ENCODE measurements around the gene ZCRB1.

Gene ZCRB1

DNA sequence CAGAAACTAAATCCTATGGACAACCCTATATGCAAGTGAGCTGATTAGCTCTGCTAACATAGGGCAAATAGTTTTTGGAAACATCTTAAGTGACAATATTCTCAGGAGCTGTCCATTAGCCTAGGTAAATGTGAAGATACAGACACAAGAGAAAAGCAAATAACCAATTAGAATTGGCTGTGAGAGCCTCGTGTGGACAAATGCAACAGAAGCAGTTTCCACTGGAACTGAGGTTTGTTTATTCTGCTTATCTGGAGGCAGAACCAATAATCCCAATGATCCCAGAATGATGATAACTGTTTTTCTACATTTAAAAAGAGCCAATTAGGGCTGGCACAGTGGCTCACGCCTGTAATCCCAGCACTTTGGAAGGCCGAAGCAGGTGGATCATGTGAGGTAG is 44.6 kb downstream of the ZCRB1 start:
- Histone ChIP-seq H3K4me1 (ENCODE audit: insufficient read depth, low read length) (no peaks in the 10 kb centered on the region), H3K36me3 (ENCODE audit: insufficient read depth, low read length) (no peaks in the 10 kb centered on the region), H3K9me3 (ENCODE audit: control insufficient read depth, insufficient read depth, low read length) (no peaks in the 10 kb centered on the region), H3K9ac (ENCODE audit: low read depth, low read length) (no peak overlapping the region)

DNA sequence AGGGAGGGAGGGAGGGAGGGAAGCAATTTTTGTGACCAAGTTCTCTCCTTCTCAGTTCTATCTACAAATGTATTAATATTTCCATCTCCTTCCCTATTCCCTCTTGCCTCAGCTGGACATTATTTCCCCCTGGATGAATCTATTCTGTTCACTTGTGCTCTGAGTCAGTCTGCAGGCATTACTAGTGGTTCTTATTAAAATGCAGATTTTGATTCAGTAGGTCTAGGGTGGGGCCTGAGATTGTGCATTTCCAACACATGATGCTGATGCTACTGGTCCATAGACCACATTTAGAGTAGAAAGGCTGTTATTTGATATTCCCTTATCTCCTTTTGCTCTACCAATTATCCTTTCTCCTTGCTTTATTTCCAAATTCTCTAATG is 47.8 kb downstream of the ZCRB1 start:
- H3K4me1 ChIP-seq (ENCODE audit: insufficient read depth, low read length): no peaks in the 10 kb centered on the region
- H3K36me3 ChIP-seq (ENCODE audit: insufficient read depth, low read length): no peaks in the 10 kb centered on the region
- no peak overlapping the region for H3K9ac ChIP-seq (ENCODE audit: low read depth, low read length)
- H3K9me3 ChIP-seq (ENCODE audit: control insufficient read depth, insufficient read depth, low read length): no peaks in the 10 kb centered on the region

DNA sequence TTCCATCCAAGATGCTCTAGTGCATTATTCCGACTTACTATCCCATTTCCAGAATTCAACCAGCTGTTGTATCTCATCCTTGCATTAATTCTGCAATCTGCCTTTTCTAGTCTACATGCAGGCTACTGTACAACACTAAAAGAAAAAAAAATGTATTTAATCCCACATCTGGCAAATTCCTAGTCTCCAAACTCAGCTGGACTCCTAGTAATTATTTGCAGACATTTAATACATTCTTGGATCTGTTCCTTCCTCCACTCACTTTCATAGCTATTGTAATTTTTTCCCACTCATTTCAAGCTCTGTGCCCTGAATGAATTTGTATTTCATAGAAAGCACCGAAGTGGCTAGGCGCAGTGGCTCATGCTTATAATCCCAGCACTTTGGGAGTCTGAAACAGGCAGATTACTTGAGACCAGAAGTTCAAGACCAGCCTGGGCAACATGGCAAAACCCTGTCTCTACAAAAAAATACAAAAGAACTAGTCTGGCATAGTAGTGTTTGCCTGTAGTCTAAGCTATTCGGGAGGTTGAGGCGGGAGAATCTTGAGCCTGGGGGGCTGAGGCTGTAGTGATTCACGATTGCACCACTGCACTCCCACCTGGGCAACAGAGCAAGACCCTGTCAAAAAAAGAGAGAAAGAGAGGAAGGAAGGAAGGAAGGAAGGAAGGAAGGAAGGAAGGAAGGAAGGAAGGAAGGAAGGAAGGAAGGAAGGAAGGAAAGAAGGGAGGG is 48.3 kb downstream of the ZCRB1 start:
- no peaks in the 10 kb centered on the region for H3K36me3 ChIP-seq (ENCODE audit: insufficient read depth, low read length)
- no peaks in the 10 kb centered on the region for H3K9me3 ChIP-seq (ENCODE audit: control insufficient read depth, insufficient read depth, low read length)
- no peak overlapping the region for H3K9ac ChIP-seq (ENCODE audit: low read depth, low read length)
- H3K4me1 ChIP-seq (ENCODE audit: insufficient read depth, low read length): no peaks in the 10 kb centered on the region

DNA sequence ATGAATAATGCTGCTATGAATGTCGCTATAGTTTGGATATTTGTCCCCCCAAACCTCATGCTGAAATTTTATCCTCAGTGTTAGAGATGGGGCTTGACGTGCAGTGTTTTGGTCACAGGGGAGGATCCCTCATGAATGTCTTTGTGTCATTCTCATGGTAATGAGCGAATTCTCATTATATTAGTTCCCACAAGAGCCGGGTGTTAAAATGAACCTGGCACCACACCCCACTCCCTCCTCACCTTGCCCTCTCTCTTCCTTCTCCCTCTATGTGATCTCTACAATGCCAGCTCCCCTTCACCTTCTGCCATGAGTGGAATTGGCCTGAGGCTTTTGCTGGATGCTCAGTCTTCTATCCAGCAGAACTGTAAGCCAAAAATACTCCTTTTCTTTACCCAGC is 50.4 kb downstream of the ZCRB1 start:
- H3K36me3 ChIP-seq (ENCODE audit: insufficient read depth, low read length): no peaks in the 10 kb centered on the region
- no peak overlapping the region for H3K9ac ChIP-seq (ENCODE audit: low read depth, low read length)
- no peaks in the 10 kb centered on the region for H3K4me1 ChIP-seq (ENCODE audit: insufficient read depth, low read length)
- no peaks in the 10 kb centered on the region for H3K9me3 ChIP-seq (ENCODE audit: control insufficient read depth, insufficient read depth, low read length)

GRCh38 chr12:42273706-42274105 is 52.2 kb downstream of the ZCRB1 start:
- Histone ChIP-seq H3K4me1 (ENCODE audit: insufficient read depth, low read length) (no peaks in the 10 kb centered on the region), H3K36me3 (ENCODE audit: insufficient read depth, low read length) (no peaks in the 10 kb centered on the region), H3K9me3 (ENCODE audit: control insufficient read depth, insufficient read depth, low read length) (no peaks in the 10 kb centered on the region), H3K9ac (ENCODE audit: low read depth, low read length) (no peak overlapping the region)

DNA sequence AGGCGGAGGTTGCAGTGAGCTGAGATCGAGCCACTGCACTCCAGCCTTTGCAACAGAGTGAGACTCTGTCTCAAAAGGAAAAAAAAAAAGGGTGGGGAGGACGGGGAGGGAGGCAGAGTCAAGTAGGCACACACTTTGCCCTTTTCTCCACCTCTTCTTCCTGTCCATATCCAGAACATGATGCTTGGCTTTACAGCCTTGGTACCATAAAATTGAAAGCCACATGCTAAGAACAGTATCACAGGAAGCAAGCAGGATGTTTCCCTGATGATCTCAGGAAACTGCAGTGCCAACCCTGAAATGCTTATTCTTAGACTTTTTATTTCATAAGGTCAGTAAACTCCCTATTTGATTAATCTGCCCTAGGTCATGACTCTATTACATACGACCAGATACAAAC is 55.3 kb downstream of the ZCRB1 start:
- H3K4me1 ChIP-seq (ENCODE audit: insufficient read depth, low read length): no peaks in the 10 kb centered on the region

GRCh38 chr12:42267413-42268190 is 58.3 kb downstream of the ZCRB1 start:
- Histone ChIP-seq H3K4me1 (ENCODE audit: insufficient read depth, low read length) (no peaks in the 10 kb centered on the region), H3K36me3 (ENCODE audit: insufficient read depth, low read length) (no peaks in the 10 kb centered on the region), H3K9me3 (ENCODE audit: control insufficient read depth, insufficient read depth, low read length) (no peaks in the 10 kb centered on the region), H3K9ac (ENCODE audit: low read depth, low read length) (no peak overlapping the region)

More for the DNA sequence above, 55.3 kb downstream of the ZCRB1 start:
- no peak overlapping the region for H3K9ac ChIP-seq (ENCODE audit: low read depth, low read length)
- H3K9me3 ChIP-seq (ENCODE audit: control insufficient read depth, insufficient read depth, low read length): no peaks in the 10 kb centered on the region
- H3K36me3 ChIP-seq (ENCODE audit: insufficient read depth, low read length): no peaks in the 10 kb centered on the region

- Histone ChIP-seq H3K36me3 (ENCODE audit: insufficient read depth, low read length) (no peaks in the 10 kb centered on the region), H3K9ac (ENCODE audit: low read depth, low read length) (no peak overlapping the region), H3K4me1 (ENCODE audit: insufficient read depth, low read length) (no peaks in the 10 kb centered on the region), H3K9me3 (ENCODE audit: control insufficient read depth, insufficient read depth, low read length) (no peaks in the 10 kb centered on the region)
These were observed 59.2 kb downstream of the ZCRB1 start for GRCh38 chr12:42266579-42267230.

GRCh38 chr12:42262271-42262670 is 63.6 kb downstream of the ZCRB1 start:
- Histone ChIP-seq H3K36me3 (ENCODE audit: insufficient read depth, low read length) (no peaks in the 10 kb centered on the region), H3K9ac (ENCODE audit: low read depth, low read length) (no peak overlapping the region), H3K9me3 (ENCODE audit: control insufficient read depth, insufficient read depth, low read length) (no peaks in the 10 kb centered on the region), H3K4me1 (ENCODE audit: insufficient read depth, low read length) (no peaks in the 10 kb centered on the region)

All from ES-I3 (cell line).